GM21576 (cell line): ENCODE data around the gene MLPH.

ENCODE experiments used
- ATAC-seq: cut with Tn5 transposase; IDR thresholded peaks from one replicate; pipeline ENCODE4 v1.9.1; 2021; ENCODE audit warnings: mild to moderate bottlenecking, moderate library complexity; ENCODE audit not compliant: unreplicated experiment

MLPH gene

GRCh38 chr2:237565974-237566373, 78.9 kb downstream of the MLPH start:
- no peak for ATAC-seq

GRCh38 chr2:237566401-237567235, 79.6 kb downstream of the MLPH start, which contains the start of gene PRLH:
TSS of gene PRLH (plus strand) at chr2:237566574. CDS start at chr2:237566574, 0 bp downstream.
- ATAC-seq = no peak

- no peak for ATAC-seq
Measured at GRCh38 chr2:237567276-237568029, 80.4 kb downstream of the MLPH start.

- no peak for ATAC-seq
Measured at GRCh38 chr2:237568121-237568660, 81.1 kb downstream of the MLPH start.

- no peak for ATAC-seq
Measured at GRCh38 chr2:237569041-237569440, 82.0 kb downstream of the MLPH start.

GRCh38 chr2:237569896-237570295, 82.8 kb downstream of the MLPH start:
- no peak for ATAC-seq

GRCh38 chr2:237570776-237571335, 83.8 kb downstream of the MLPH start:
- no peak for ATAC-seq

- no peak for ATAC-seq
Measured at GRCh38 chr2:237571551-237571950, 84.5 kb downstream of the MLPH start.

- peak; percentile 88 for ATAC-seq
Measured at GRCh38 chr2:237572021-237572741, 85.1 kb downstream of the MLPH start.

GRCh38 chr2:237572742-237573101, 85.7 kb downstream of the MLPH start:
- no peak for ATAC-seq

- no peak for ATAC-seq
Measured at GRCh38 chr2:237573721-237574415, 86.8 kb downstream of the MLPH start.

GRCh38 chr2:237574467-237574866, 87.4 kb downstream of the MLPH start:
- ATAC-seq = no peak

GRCh38 chr2:237574894-237575868, 88.1 kb downstream of the MLPH start:
- ATAC-seq = no peak

- ATAC-seq = no peak
Measured at GRCh38 chr2:237575869-237576862, 89.1 kb downstream of the MLPH start.

- no peak for ATAC-seq
Measured at GRCh38 chr2:237576974-237577373, 89.9 kb downstream of the MLPH start.

GRCh38 chr2:237577458-237577857, 90.4 kb downstream of the MLPH start:
- no peak for ATAC-seq

- ATAC-seq = no peak
Measured at GRCh38 chr2:237577956-237578870, 91.2 kb downstream of the MLPH start.
